DND-41 (cell line): ENCODE data around the gene SUB1.
A peak's percentile ranks its signal among the peaks of the same experiment; 100 is the strongest.

Experiments
- ATAC-seq: fragments of 200-7000 bp; cut with Tn5 transposase; 3 replicates; pipeline ENCODE4 v1.9.1; 2021; ENCODE audit warnings: low read depth; ENCODE audit not compliant: insufficient read depth
- DNase-seq: peaks from one replicate; pipeline ENCODE4 v3.0.0-alpha.2; 2020
- H2AFZ ChIP-seq: 2 replicates; pipeline ENCODE4 v1.6.0; 2012; ENCODE audit warnings: low read depth, low read length
- H3K27ac ChIP-seq: 2 replicates; pipeline ENCODE4 v1.5.1; 2012; ENCODE audit warnings: low read length, inconsistent platforms
- H3K27me3 ChIP-seq: fragments of 200-600 bp; sonication (generic); 2 replicates; pipeline ENCODE4 v1.6.0; 2012; ENCODE audit warnings: low read length, mild to moderate bottlenecking, inconsistent platforms; ENCODE audit not compliant: insufficient read depth, poor library complexity
- H3K36me3 ChIP-seq: 2 replicates; pipeline ENCODE4 v1.5.1; 2012; ENCODE audit warnings: low read length, inconsistent platforms; ENCODE audit not compliant: insufficient read depth
- H3K4me1 ChIP-seq: 2 replicates; pipeline ENCODE4 v1.5.1; 2012; ENCODE audit warnings: mild to moderate bottlenecking, low read length; ENCODE audit not compliant: insufficient read depth
- H3K4me2 ChIP-seq: 2 replicates; pipeline ENCODE4 v1.6.0; 2012; ENCODE audit warnings: mild to moderate bottlenecking, moderate library complexity, low read length, inconsistent platforms; ENCODE audit not compliant: insufficient read depth
- H3K4me3 ChIP-seq, 2 experiments: fragments of 200-600 bp in 1 of 2; shearing (Covaris generic) in 1 of 2; 2 replicates each; pipeline ENCODE4 v1.5.1; 2012 to 2016; ENCODE audit warnings: inconsistent platforms in 2 of 2, low read length in 2 of 2, mild to moderate bottlenecking in 2 of 2, low read depth in 1 of 2, moderate library complexity in 1 of 2
- H3K79me2 ChIP-seq: 2 replicates; pipeline ENCODE4 v1.6.0; 2012; ENCODE audit warnings: low read length, inconsistent platforms; ENCODE audit not compliant: insufficient read depth
- H3K9ac ChIP-seq: 2 replicates; pipeline ENCODE4 v1.6.0; 2012; ENCODE audit warnings: low read depth, mild to moderate bottlenecking, inconsistent platforms, low read length, moderate library complexity
- H3K9me3 ChIP-seq: 2 replicates; pipeline ENCODE4 v1.5.1; 2012; ENCODE audit warnings: low read length, moderate library complexity, mild to moderate bottlenecking, inconsistent platforms; ENCODE audit not compliant: insufficient read depth, severe bottlenecking
- H4K20me1 ChIP-seq: 2 replicates; pipeline ENCODE4 v1.6.0; 2012; ENCODE audit warnings: low read length; ENCODE audit not compliant: insufficient read depth
- EZH2 ChIP-seq: IDR thresholded peaks from 3 replicates; pipeline ENCODE4 v1.6.1; 2012; ENCODE audit warnings: borderline replicate concordance, low read depth, mild to moderate bottlenecking, moderate library complexity, low read length, inconsistent platforms; ENCODE audit not compliant: severe bottlenecking
- TF ChIP-seq, protein P1 (sequence below): IDR thresholded peaks from 2 replicates; pipeline ENCODE4 v1.5.1; 2012; ENCODE audit warnings: borderline replicate concordance, low read length, moderate library complexity, mild to moderate bottlenecking; ENCODE audit not compliant: poor library complexity, severe bottlenecking; ENCODE audit errors: extremely low read depth

The SUB1 gene

DNA sequence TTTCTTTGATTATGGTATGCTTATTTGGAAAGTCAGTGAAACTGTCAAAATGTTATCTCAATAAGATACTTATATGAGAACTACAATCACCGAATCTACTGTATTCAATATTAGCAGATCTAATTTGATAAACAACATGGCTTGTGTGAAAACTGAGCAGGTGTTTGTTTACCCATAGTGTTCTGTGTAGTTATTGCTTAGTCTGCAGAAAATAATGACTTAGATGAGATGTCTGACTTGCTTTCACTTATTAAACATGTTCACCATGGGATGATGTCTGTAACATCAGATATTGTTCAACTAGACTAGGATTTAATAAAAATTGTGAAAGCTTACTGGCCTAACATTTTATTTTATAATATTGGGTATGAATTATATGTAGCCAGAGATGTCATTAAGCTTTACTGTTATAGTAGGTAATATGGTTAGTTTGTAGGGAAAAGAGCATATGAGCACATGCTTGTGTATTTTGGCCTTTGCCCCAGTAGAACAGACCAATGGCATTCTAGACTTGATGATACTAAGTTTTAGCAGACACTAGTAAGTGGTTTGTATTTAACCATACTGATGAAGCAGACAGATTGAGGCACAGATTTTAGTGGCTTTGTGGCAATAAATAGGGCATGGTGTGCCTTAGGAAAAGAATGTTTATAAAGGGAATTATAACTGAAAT, 16.4 kb downstream of the SUB1 start:
- peaks cover 35% of the 10 kb centered on the region for H3K79me2 ChIP-seq
- 0 out of 2 replicates have a peak, but pooled peaks cover 4% of the 10 kb centered on the region for H3K4me1 ChIP-seq
- DNase-seq, result no peak
- H3K4me2 ChIP-seq, result no peak overlapping the region
- H4K20me1 ChIP-seq, result peaks cover 37% of the 10 kb centered on the region
- no peak overlapping the region for H2AFZ ChIP-seq
- no peak overlapping the region for H3K4me3 ChIP-seq
- no peak for TF ChIP-seq EZH2
- TF ChIP-seq, protein P1, sequence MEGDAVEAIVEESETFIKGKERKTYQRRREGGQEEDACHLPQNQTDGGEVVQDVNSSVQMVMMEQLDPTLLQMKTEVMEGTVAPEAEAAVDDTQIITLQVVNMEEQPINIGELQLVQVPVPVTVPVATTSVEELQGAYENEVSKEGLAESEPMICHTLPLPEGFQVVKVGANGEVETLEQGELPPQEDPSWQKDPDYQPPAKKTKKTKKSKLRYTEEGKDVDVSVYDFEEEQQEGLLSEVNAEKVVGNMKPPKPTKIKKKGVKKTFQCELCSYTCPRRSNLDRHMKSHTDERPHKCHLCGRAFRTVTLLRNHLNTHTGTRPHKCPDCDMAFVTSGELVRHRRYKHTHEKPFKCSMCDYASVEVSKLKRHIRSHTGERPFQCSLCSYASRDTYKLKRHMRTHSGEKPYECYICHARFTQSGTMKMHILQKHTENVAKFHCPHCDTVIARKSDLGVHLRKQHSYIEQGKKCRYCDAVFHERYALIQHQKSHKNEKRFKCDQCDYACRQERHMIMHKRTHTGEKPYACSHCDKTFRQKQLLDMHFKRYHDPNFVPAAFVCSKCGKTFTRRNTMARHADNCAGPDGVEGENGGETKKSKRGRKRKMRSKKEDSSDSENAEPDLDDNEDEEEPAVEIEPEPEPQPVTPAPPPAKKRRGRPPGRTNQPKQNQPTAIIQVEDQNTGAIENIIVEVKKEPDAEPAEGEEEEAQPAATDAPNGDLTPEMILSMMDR, result no peak
- no peak overlapping the region for H3K27ac ChIP-seq
- H3K9ac ChIP-seq, result no peak overlapping the region
- H3K27me3 ChIP-seq, result no peaks in the 10 kb centered on the region
- no peaks in the 10 kb centered on the region for H3K9me3 ChIP-seq
- ATAC-seq, result no peak
- peaks cover 75% of the 10 kb centered on the region for H3K36me3 ChIP-seq

DNA sequence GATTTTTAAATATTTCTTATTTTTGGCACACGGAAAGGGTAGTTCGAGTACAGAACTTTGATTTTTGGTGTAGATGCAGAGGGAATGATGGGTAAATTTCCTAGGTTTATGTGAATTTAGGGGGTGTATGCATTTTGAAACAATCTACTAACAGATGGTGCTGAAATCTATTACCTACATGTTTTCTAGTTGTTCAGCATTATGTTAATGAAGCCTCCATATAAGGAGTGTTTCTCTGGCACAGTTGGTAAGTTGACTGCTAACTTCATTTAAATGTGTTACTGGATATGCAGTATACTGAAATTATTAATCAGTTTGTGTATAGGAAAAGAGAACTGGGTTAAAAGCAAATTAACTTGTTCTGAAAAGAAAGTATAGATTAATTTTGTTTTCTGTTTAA, 17.5 kb downstream of the SUB1 start:
- H2AFZ ChIP-seq, result no peak overlapping the region
- peaks cover 69% of the 10 kb centered on the region for H3K36me3 ChIP-seq
- no peaks in the 10 kb centered on the region for H3K27me3 ChIP-seq
- DNase-seq (no peak), ATAC-seq (no peak)
- no peak overlapping the region for H3K27ac ChIP-seq
- no peak overlapping the region for H3K4me2 ChIP-seq
- peaks cover 27% of the 10 kb centered on the region for H4K20me1 ChIP-seq
- H3K4me1 ChIP-seq, result 0 out of 2 replicates have a peak, but pooled peaks cover 4% of the 10 kb centered on the region
- H3K4me3 ChIP-seq, result no peak overlapping the region
- peaks cover 24% of the 10 kb centered on the region for H3K79me2 ChIP-seq
- H3K9me3 ChIP-seq, result no peaks in the 10 kb centered on the region
- H3K9ac ChIP-seq, result no peak overlapping the region
- TF ChIP-seq, protein P1, result no peak
- TF ChIP-seq EZH2, result no peak

DNA sequence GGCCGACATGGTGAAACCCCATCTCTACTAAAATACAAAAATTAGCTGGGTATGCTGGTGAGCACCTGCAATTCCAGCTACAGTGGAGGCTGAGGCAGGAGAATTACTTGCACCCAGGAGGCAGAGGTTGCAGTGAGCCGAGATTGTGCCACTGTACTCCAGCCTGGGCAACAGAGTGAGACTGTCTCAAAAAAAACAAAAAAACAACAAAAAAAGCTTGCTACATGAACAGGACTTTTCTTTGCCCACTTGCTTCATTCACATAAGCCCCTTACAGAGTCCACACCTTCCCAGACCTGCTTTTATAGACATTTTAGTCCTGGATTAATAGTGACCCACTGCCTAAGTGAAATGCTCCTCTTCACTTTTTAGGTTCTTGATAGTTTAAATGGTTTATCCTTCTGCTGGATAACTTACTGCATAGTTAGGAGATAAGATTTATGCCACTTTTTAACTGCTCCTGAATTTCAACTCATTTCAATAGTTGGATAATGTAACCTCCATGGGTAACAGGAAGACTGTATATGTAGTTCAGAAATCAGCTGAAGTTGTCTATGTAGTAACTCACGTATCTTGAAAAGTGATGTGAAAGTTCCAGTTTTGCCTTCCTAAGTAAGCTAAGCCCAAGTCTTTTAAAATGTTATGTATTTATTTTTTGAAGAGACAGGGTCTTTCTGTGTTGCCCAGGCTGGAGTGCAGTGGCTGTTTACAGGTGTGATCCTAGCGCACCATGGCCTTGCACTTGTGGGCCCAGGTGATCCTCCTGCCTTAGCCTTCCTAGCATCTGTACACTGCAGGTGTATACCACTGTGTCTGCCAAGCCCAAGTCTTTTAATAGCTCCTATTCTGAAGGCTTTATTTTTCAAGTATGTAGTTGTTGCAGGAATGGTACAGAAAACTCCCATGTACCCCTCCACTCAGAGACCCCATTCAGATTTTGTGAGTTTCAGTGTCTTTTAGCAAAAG, 19.7 kb downstream of the SUB1 start:
- Histone ChIP-seq H3K79me2 (peaks cover 3% of the 10 kb centered on the region), H3K4me2 (no peak overlapping the region), H3K27me3 (no peaks in the 10 kb centered on the region), H3K36me3 (peaks cover 51% of the 10 kb centered on the region), H3K4me1 (no peaks in the 10 kb centered on the region), H2AFZ (no peak overlapping the region), H3K9me3 (no peaks in the 10 kb centered on the region), H4K20me1 (peaks cover 9% of the 10 kb centered on the region; the same call in 1 of the 2 replicates), H3K4me3 (no peak overlapping the region), H3K27ac (no peak overlapping the region), H3K9ac (no peak overlapping the region)
- DNase-seq, result no peak
- no peak for TF ChIP-seq EZH2
- TF ChIP-seq, protein P1, result no peak
- peak; percentile 19; the same call in 1 of the 3 replicates for ATAC-seq
